GM23338 (cell line): Measurements from ENCODE around the gene ARCN1. TPM values are rescaled to one million over a fixed set of nuclear protein-coding genes. Genes with fewer than 3 reads are reported as not detected.

ENCODE experiments used
- ATAC-seq: fragments of 200-7000 bp; cut with Tn5 transposase; 3 replicates; pipeline ENCODE4 v1.9.1; 2020
- DNase-seq: peaks from one replicate; pipeline ENCODE4 v3.0.0-alpha.2; 2015; ENCODE audit warnings: low spot score
- H2AFZ ChIP-seq: fragments of 200-600 bp; sonication (generic); 2 replicates; pipeline ENCODE4 v1.8.0; 2016; ENCODE audit warnings: antibody characterized with exemption, mild to moderate bottlenecking, moderate library complexity
- H3F3A ChIP-seq: fragments of 200-600 bp; sonication (generic); replicated peaks from 2 replicates; pipeline ENCODE4 v1.8.0; 2017; ENCODE audit warnings: antibody characterized with exemption, mixed run types, low read depth
- H3K27ac ChIP-seq: fragments of 200-600 bp; sonication (generic); 2 replicates; pipeline ENCODE4 v1.6.1; 2016; ENCODE audit warnings: low read depth
- H3K27me3 ChIP-seq: fragments of 200-600 bp; sonication (generic); 2 replicates; pipeline ENCODE4 v1.8.0; 2016; ENCODE audit warnings: mild to moderate bottlenecking, mixed run types, moderate library complexity; ENCODE audit not compliant: insufficient read depth
- H3K36me3 ChIP-seq: fragments of 200-600 bp; sonication (generic); 2 replicates; pipeline ENCODE4 v1.8.0; 2016; ENCODE audit warnings: mild to moderate bottlenecking; ENCODE audit not compliant: insufficient read depth
- H3K4me1 ChIP-seq: fragments of 200-600 bp; sonication (generic); 2 replicates; pipeline ENCODE4 v1.8.0; 2016; ENCODE audit warnings: mild to moderate bottlenecking, moderate library complexity; ENCODE audit not compliant: insufficient read depth
- H3K4me2 ChIP-seq: fragments of 200-600 bp; sonication (generic); 2 replicates; pipeline ENCODE4 v1.7.1; 2017; ENCODE audit warnings: mixed run types
- H3K4me3 ChIP-seq: fragments of 200-600 bp; sonication (generic); 2 replicates; pipeline ENCODE4 v1.6.1; 2016; ENCODE audit warnings: mixed run types
- H3K79me2 ChIP-seq: fragments of 200-600 bp; sonication (generic); replicated peaks from 2 replicates; pipeline ENCODE4 v1.8.0; 2017; ENCODE audit warnings: mild to moderate bottlenecking; ENCODE audit not compliant: insufficient read depth
- H3K9me2 ChIP-seq: fragments of 200-600 bp; sonication (generic); 2 replicates; pipeline ENCODE4 v1.8.0; 2017; ENCODE audit not compliant: insufficient read depth
- H4K20me1 ChIP-seq: fragments of 200-600 bp; sonication (generic); replicated peaks from 2 replicates; pipeline ENCODE4 v1.8.0; 2017; ENCODE audit warnings: mild to moderate bottlenecking; ENCODE audit not compliant: insufficient read depth
- H3K27ac Mint-ChIP-seq: 2 replicates; pipeline ENCODE4 v1.8.0; 2020; ENCODE audit warnings: inconsistent platforms, mild to moderate bottlenecking, moderate library complexity, mixed read lengths
- H3K27me3 Mint-ChIP-seq: 3 replicates; pipeline ENCODE4 v1.8.0; 2022; ENCODE audit warnings: low read depth, mild to moderate bottlenecking, moderate library complexity, mixed read lengths, inconsistent platforms; ENCODE audit not compliant: insufficient read depth, poor library complexity
- H3K36me3 Mint-ChIP-seq: 3 replicates; pipeline ENCODE4 v1.8.0; 2021; ENCODE audit warnings: low read depth, mild to moderate bottlenecking, inconsistent platforms, moderate library complexity, mixed read lengths
- H3K4me1 Mint-ChIP-seq: 3 replicates; pipeline ENCODE4 v1.8.0; 2020; ENCODE audit warnings: mild to moderate bottlenecking, inconsistent platforms, mixed read lengths
- H3K4me3 Mint-ChIP-seq: 3 replicates; pipeline ENCODE4 v1.8.0; 2021; ENCODE audit warnings: moderate library complexity, mild to moderate bottlenecking, inconsistent platforms, mixed read lengths
- H3K9me3 Mint-ChIP-seq: 3 replicates; pipeline ENCODE4 v1.8.0; 2020; ENCODE audit warnings: moderate library complexity, mild to moderate bottlenecking, inconsistent platforms, mixed read lengths
- CREB1 ChIP-seq: fragments of 250-450 bp; sonication (Bioruptor Pico); IDR thresholded peaks from 2 replicates; pipeline ENCODE4 v1.5.0; 2020; ENCODE audit warnings: low read depth, mild to moderate bottlenecking, moderate library complexity
- CTCF ChIP-seq, 2 experiments: fragments of 200-600 bp in 1 of 2; sonication (generic) in 1 of 2; conservative IDR thresholded peaks; 2 replicates each; pipeline versions ENCODE4 v1.5.1 to v1.6.1; 2016 to 2017; ENCODE audit warnings: antibody characterized with exemption in 2 of 2, low read depth in 2 of 2, mild to moderate bottlenecking in 2 of 2, moderate library complexity in 1 of 2
- ETS1 ChIP-seq: IDR thresholded peaks from 2 replicates; pipeline ENCODE4 v1.6.1; 2016; ENCODE audit warnings: antibody characterized with exemption
- EZH2 ChIP-seq: fragments of 200-600 bp; sonication (generic); IDR thresholded peaks from one replicate; pipeline ENCODE4 v1.8.0; 2017; ENCODE audit warnings: antibody characterized with exemption, mild to moderate bottlenecking, low read depth; ENCODE audit not compliant: unreplicated experiment
- EZH2phosphoT487 ChIP-seq: fragments of 200-600 bp; sonication (generic); IDR thresholded peaks from one replicate; pipeline ENCODE4 v1.8.1; 2018; ENCODE audit warnings: antibody characterized with exemption; ENCODE audit not compliant: unreplicated experiment
- JUNB ChIP-seq: IDR thresholded peaks from one replicate; pipeline ENCODE4 v1.6.1; 2016; ENCODE audit warnings: antibody characterized with exemption; ENCODE audit not compliant: unreplicated experiment
- NANOG ChIP-seq: IDR thresholded peaks from 2 replicates; pipeline ENCODE4 v1.6.1; 2016; ENCODE audit warnings: antibody characterized with exemption, borderline replicate concordance
- POLR2AphosphoS5 ChIP-seq: IDR thresholded peaks from 2 replicates; pipeline ENCODE4 v1.6.1; 2016; ENCODE audit warnings: antibody characterized with exemption, low read depth
- REST ChIP-seq: IDR thresholded peaks from one replicate; pipeline ENCODE4 v1.6.1; 2018; ENCODE audit warnings: antibody characterized with exemption; ENCODE audit not compliant: unreplicated experiment
- STAT1 ChIP-seq: IDR thresholded peaks from one replicate; pipeline ENCODE4 v1.6.1; 2016; ENCODE audit warnings: antibody characterized with exemption; ENCODE audit not compliant: unreplicated experiment
- ZNF114 ChIP-seq: fragments of 250-450 bp; sonication (Bioruptor Pico); IDR thresholded peaks from 2 replicates; pipeline ENCODE4 v1.5.0; 2020; ENCODE audit warnings: mild to moderate bottlenecking, moderate library complexity
- ZNF331 ChIP-seq: fragments of 250-450 bp; sonication (Bioruptor Pico); IDR thresholded peaks from 2 replicates; pipeline ENCODE4 v1.5.0; 2020; ENCODE audit warnings: low read depth, mild to moderate bottlenecking, moderate library complexity
- polyA plus RNA-seq: library from polyadenylated mRNA; unstranded; fragments of >200 nt; fragmentation: Nextera tagmentation; extraction: Ambion mirVana; gene quantifications from 2 replicates; pipeline ENCODE4 v1.2.1, GENCODE V29; 2016
- total RNA-seq: library from RNA; depleted of rRNA; stranded (reverse); fragments of >200 nt; shearing (Covaris generic); gene quantifications from 2 replicates; pipeline ENCODE4 v1.2.3, GENCODE V29; 2014

ARCN1 gene
- total and polyA plus RNA-seq, 2 experiments from 2014 or later, result 79.9 to 106 TPM

- TF ChIP-seq ZNF331 (CRISPR knock-in tag) (no peak), ZNF114 (CRISPR knock-in tag) (no peak)
Observed at GRCh38 chr11:118618991-118619375, 46.8 kb downstream of the ARCN1 start (continued).

GRCh38 chr11:118619444-118620197 is 47.4 kb downstream of the ARCN1 start:
- peaks cover 15% of the 10 kb centered on the region for H3F3A ChIP-seq
- ATAC-seq (no peak), DNase-seq (no peak)
- Mint-ChIP-seq H3K4me1 (peaks cover 73% of the 10 kb centered on the region), H3K36me3 (peaks cover 4% of the 10 kb centered on the region; the same call in 2 of the 3 replicates), H3K27ac (no peak overlapping the region), H3K27me3 (peaks cover 14% of the 10 kb centered on the region), H3K9me3 (no peaks in the 10 kb centered on the region; the same call in 2 of the 3 replicates), H3K4me3 (peak overlapping the region; percentile 5; the same call in 1 of the 3 replicates)
- no peak overlapping the region for H3K4me2 ChIP-seq
- H3K9me2 ChIP-seq, result no peaks in the 10 kb centered on the region
- peaks cover 54% of the 10 kb centered on the region for H3K4me1 ChIP-seq
- H3K36me3 ChIP-seq, result no peaks in the 10 kb centered on the region
- no peak overlapping the region for H3K27ac ChIP-seq
- H2AFZ ChIP-seq, result no peak overlapping the region
- H3K27me3 ChIP-seq, result no peaks in the 10 kb centered on the region
- peaks cover 29% of the 10 kb centered on the region for H3K79me2 ChIP-seq
- peaks cover 4% of the 10 kb centered on the region for H4K20me1 ChIP-seq
- H3K4me3 ChIP-seq, result no peak overlapping the region
- TF ChIP-seq STAT1, result no peak
- TF ChIP-seq JUNB, result no peak
- no peak for TF ChIP-seq NANOG
- no peak for TF ChIP-seq ETS1
- no peak for TF ChIP-seq POLR2AphosphoS5
- no peak for TF ChIP-seq EZH2phosphoT487
- no peak for TF ChIP-seq ZNF331 (CRISPR knock-in tag)
- no peak for TF ChIP-seq CTCF (conservative IDR thresholded peaks at IDR 0.05; ENCODE audit: low read depth in 2 of 2)
- TF ChIP-seq CREB1 (CRISPR knock-in tag), result no peak
- no peak for TF ChIP-seq EZH2
- TF ChIP-seq REST, result no peak
